ENCODE results near the gene PTMA.
A peak's percentile ranks its signal among the peaks of the same experiment; 100 is the strongest.
"Not testable (repeated sequence)": the region's sequence is repeated elsewhere in the genome, so short reads cannot be mapped to it uniquely, and the experiment has no call there.

PTMA gene, protein sequence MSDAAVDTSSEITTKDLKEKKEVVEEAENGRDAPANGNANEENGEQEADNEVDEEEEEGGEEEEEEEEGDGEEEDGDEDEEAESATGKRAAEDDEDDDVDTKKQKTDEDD

DNA sequence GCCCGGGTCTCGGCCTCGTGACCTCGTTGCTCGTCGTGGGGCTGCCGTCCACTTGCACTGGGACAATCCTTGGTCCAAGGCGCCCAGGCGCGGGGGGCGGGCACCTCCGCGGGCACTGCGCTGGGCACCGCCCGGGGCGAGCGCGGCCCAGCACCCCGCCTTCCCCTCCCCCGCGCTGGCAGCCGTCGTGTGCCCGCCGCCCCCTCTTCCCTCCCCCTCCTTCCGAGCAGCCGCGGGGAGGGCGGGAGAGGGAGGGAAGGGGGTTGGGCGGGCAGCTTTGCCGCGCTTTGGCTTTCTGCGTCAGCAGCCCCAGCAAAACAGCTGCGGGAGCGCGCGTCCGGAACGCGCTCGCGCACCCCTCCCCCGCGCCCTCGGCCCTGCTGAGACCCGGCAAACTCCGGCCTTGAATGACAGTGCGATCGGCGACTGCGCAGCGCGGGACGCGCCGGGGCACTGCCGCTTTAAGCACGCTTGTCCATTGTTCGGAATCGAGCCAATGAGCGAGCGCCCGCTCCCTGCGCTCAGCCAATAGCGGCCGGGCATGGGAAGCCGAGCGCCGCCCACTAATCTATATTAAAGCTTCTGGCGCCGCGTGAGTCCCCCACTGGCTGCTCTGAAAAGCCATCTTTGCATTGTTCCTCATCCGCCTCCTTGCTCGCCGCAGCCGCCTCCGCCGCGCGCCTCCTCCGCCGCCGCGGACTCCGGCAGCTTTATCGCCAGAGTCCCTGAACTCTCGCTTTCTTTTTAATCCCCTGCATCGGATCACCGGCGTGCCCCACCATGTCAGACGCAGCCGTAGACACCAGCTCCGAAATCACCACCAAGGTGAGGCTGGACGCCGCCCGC is at the start of gene PTMA:
TSS of gene PTMA (plus strand) at position 599 of the 846 bp plus-strand sequence. CDS start at position 781, 182 bp downstream.
- peak; percentile 98 for DNase-seq

DNA sequence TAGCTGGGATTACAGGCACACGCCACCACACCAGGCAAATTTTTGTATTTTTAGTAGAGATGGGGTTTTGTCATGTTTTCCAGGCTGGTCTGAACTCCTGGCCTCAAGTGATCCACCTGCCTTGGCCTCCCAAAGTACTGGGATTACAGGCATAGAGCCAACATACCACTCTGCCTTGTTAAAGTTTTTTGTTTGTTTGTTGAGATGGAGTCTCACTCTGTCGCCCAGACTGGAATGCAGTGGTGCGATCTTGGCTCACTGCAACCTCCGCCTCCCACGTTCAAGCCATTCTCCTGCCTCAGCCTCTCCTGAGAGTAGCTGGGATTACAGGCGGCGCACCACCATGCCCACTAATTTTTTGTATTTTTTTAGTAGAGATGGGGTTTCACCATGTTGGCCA is 48.3 kb upstream of the PTMA start:
- not testable (repeated sequence) for DNase-seq

DNA sequence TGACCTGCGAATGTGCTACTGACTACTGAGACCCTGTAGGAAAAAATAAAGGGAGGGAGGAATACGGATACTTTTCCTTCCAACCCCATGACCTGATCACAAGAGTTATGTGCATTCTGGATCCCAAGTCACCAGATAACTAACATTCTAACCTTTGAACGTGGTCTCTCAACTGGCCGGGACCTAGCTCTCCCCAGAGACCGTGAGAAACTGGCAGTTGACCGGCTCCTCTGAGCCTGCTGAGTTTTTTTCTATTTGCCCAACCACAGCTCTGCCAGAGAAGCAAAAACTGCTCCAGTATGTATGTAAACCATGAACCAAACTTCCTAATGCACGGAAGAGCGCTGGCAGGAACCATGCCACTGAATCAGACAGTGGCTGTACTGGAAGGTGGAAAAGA is 47.5 kb upstream of the PTMA start:
- DNase-seq, result no peak

DNA sequence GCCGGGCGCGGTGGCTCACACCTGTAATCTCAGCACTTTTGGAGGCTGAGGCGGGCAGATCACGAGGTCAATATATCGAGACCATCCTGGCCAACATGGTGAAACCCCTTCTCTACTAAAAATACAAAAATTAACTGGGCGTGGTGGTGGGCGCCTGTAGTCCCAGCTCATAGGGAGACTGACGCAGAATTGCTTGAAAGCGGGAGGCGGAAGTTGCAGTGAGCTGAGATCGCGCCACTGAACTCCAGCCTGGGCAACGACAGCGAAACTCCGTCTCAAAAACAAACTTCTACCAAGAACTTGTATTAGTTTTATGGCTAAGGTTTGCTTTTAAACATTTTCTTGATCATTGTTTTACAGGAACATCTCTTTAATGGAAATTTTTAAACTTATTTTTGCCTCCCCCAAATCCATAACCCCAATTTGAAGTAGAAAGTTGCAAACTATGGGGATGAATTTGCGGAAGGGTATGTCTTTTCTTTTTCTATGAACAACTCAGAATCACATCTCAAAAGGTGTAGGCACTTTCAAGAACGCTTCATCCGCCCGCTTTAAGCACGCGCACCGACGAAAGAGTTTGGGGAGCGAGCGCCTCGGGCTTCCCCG is 46.8 kb upstream of the PTMA start:
- DNase-seq, result no peak

DNA sequence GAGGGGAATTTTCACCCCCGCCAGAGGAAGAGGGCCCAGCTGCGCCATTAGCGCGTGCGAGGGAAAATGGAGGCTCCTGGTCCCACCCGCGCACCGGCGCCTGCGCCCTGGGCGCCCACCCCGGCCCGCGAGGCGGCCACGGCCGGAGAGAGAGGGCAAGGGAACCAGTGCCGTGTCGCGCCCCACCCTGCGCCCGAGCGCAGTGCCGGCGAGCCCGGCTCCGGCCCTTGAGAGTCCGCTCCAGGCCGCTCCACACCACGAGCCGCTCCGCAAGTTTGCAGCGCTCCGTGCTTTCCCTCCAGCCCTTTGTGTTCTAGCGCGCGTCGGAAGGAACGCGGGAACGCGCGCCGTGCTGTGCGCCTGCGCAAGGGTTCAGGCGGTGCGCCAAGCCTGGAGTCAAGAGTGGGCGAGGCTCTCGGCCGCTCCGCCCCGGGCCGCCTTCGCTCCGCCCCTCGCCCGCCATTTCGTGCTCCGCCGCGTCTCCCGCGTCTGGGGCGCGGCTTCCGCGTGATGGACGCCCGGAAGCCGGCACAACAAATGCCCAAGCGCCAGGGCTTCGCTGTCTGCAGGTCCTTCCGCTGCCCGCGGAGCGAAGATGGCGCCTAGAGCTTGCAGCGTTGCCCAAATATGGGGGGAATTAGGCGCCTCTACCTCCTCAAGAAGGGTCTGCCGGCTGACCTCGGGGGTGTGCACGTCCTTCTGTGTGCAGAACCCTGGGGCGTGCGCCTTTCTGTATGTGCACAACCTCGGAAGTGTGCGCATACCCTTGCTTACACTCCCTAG is 46.1 kb upstream of the PTMA start:
- peak; percentile 95 for DNase-seq

DNA sequence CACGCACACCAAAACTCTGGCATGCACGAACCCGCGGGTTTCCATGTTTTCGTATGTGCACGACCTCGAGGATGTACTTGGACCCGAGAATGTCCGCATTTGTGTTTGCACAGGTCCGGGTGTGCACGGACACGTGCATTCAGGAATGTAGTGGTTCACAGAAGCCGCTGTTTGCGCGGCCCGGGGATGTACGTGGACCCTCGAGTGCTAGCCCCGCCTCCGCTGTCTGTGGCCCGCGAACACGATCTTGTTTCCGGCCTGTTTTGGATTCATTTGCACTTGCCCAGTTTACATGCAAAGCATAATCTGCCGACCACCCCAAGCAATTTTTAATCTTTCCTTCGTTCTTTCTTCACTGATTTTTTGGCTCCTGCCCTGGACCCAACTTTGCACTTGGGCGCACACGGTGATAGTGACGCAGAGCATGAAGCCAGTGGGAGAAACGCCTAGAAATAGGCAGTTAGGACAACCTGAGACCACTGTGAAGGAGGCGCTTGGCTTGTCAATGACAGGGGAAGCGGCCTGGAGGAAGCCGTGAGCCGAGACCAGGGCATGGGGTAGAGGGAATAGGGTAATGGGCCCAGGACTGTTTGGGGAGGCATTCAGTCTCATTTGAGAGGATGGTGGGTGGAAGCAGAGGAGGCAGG is 45.4 kb upstream of the PTMA start:
- no peak for DNase-seq

DNA sequence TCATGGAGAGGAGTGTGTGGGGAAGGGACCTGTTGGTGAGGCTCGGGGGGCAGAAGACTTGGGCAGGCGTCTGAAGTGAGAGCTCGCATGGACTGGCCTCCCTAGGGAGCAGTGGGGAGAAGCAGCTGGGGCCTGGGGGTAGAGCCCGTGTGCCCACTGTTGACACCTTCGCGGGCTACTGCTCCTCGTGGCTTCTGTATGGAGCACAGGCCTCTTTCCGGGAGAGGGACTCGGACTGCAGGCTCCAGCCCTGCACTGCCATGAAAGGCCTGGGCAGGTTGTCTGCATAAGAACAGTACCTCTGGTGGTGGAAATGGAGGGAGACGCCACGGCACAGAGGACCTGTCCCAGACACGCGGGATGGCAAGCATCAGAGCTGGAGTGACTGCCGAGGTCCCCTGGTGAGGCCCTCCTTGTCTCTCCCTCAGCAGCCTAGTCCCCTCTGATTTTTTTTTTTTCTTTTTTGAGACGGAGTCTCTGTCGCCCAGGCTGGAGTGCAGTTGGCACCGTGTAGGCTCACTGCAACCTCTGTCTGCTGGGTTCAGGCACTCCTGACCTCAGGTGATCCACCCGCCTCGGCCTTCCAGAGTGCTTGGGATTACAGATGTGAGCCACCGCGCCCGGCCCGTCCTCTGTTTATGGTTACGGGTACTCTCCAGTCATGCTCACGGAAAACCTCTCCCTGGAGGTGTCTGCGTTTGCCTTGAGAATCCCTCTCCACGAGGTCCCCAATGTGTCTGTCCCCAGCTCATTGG is 44.7 kb upstream of the PTMA start:
- no peak for DNase-seq

DNA sequence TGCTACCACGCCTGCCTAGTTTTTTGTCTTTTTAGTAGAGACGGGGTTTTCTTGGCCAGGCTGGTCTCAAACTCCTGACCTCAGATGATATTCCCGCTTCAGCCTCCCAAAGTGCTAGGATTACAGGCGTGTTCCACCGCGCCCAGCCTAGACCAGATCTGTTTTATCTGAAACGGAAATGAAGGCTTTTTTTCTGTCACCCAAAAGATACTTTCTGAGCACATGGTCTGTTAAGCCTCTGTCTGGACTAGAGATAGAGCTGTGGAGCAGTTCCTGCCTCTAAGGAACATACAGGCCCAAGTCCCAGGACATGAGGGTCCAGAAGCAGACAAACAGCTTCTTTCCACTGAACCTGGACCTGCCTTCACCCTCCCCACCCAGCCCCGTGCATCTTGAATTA is 43.6 kb upstream of the PTMA start:
- no peak for DNase-seq

DNA sequence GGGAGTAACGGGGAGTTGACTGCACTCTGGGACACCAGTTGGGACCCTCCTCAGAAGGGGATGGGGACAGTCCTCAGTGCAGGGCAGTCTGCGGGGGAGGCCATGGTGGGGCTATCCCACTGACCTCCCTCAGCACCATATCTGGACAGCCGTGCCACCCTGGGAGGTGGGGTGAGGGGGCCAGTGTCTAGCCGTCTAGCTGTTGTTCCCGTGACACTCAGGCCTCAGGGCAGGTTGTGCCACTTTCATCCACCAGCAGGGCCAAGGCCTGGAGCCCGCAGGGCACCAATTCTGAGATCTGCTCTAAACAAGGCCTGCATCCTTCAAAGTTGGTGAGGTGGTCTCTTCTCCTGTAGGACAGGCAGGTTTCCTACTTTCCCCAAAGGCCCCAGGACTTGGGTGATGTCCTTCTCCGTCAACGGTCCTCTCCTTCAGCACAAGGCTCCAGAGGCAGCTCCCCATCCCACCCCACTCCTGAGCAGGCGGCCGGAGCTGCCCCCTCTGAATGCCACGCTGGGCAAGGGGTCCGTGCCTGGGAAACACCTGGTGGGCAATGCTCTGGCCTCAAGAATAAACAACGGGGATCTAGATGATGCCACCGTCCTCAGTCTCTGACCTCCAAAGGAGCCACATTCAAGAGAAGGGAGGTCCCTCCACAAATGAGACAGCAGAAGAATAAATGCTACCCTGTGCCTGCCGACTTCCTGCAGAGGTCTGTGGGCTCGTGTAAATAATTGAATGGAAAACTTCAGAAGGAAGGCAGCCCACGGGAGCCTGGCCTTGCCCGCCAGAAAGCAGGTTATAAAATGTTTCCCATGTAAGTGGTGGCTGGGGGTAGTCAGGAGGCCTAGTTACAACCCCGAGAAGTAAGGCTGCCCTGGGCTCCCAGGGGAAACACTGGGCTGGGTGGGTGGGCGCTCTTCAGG is 42.8 kb upstream of the PTMA start:
- no peak for DNase-seq

DNA sequence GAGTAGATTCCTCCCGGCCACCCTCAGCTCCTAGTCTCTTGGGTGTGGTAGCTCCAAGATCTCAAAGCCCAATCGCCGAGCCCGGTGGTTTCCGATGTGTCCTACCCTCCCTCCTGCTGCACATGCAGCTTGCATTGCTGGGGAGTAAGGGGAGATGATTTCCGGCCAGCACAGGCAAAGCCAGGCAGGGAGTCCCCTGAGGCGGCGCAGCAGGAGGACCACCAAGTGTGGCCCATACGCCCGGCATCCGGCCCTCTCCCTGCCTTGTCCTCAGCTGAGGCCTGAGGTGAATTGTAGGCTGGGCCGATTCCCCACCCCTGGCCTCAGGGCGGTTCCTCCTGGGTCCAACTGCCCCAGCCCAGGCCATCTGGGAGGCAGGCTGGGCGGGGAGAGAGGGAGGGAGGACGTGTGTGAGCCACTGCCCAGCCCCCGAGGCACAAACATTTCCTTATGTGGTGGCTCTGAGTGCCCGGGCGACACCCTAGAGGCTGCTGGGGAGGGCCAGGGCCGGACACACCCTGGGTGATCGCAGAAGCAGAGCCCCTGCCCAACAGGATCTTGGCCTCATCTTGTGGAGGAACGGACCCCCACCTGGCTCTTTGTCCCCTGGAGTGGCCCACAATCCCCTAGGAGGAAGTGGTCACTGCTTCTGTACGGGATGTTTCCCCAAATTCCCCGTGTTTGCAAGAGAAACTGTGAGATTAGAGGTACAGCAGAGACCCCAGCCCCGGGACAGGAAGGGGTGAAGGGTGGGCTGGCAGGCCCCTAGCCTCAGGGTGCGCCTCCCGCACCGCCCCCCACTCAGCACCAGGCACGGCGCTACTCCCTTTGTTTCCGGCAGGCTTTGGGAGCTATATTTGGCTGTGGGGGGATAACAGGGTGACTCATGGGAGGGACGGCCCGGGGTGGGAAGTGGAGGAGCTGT is 41.9 kb upstream of the PTMA start:
- peak; percentile 96 for DNase-seq

DNA sequence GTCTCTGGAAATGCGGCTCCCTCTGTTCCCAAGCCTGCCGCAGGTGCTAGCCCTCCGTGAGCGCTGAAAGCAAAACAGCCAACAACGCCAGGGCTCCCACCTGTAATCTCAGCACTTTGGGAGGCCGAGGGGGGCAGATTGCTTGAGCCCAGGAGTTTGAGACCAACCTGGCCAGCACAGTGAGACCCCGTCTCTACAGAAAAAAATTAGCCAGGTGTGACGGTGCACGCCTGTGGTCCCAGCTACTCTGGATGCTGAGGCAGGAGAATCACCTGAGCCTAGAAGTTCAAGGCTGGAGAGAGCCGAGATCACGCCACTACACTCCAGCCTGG is 41.3 kb upstream of the PTMA start:
- DNase-seq, result no peak

DNA sequence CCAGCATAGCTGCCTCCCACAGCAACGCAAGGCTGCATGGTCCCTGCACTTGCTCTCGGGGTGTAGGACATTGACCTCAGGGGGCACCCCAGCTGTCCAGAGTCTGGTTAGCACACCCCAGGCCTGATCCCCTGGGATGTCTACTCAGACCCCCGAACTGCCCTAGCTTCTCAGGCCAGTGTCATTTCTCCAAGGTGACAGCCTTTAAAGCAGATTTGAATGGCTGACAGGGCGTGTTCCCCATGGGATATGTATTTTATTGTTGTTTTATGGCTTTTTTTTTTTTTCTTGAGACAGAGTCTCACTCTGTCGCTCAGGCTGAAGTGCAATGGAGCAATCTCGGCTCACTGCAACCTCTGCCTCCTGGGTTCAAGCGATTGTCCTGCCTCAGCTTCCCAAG is 40.8 kb upstream of the PTMA start:
- DNase-seq, result no peak

DNA sequence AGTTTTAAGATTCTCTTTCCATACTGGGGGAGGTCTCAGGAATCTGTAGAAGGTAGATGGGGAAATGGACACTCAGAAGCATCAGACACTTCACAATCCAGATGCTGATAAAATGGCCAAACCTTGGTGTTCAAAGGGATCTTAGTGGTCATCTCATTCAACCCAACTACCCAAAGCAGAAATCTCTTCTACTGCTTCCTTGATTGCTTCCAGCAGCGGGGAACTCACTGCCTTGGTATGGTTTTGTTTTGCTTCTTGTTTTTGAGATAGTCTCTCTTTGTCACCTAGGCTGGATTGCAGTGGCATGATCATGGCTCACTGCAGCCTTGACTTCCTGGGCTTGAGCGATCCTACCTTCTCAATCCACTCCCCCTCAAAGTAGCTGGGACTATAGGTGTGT is 39.3 kb upstream of the PTMA start:
- DNase-seq, result no peak

DNA sequence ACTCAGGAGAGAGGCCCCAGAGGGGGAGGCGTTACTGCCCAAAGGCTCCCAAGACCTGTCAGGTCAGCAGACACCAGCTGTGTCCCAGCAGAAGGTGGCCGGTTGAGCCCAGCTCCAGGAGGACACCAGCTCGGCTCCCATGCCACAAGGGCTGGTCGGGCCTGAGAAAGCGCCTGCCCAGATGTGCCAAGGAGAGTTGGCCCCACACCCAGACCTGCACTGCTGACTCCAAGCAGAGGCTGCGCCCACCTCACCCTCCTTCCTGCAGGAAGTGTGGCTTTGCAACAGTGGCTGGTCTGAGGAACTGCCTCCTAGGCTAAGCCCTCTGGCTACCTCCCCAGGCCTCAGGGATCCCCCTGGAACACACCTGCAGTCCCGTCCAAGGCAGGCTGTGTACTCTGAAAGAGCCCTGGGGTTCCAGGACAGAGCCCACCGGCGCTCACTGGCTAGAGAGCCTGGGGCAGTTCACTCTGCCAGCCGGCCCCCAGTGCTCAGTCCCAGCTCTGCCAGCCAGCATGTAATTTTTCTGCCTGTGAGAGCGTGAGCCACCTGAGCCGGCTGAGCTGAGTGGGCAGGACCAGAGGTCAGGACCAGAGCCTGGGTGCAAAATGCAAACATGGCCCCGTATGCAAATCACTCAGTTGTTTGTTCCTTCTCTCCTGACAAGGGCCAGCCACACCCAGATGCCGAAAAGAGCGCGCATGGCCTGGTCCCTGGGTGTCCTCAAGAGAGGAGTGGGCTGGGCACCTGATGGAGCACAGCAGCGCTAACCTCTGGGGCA is 36.9 kb upstream of the PTMA start:
- peak; percentile 66 for DNase-seq

DNA sequence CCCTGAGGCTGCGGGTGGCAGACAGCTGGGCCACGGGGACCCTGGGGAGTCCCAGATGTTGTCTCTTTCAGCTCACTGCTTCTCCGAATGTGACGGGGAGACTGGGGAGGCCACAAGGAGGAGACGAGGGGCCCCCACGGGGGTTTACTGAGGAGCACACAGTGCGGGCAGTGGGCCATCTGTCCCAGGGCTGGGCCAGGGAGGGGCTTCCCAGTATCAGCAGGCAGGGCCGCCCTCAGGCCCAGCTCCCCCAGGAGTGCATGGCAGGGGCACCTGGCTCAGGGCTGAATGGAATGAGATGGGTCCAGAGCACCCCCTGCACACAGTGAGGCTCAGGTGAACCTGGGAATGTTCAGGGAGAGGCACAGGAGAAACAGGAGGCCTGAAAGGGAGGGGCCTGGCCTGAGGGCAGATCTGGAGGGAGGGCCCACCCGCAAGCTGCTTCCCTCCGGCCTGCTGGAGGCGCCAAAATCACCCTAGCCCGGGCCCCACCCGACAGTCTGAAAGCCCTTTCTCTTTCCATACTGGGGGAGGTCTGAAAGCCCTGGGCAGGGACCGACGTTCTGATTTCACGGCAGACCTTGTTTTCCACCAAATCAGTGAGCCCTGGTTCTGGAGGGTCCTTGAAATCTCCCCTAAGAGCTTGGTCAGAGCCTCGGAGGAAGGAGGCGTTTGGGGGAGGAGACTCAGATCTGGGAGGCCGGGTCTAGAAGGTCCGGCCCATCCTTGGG is 35.5 kb upstream of the PTMA start:
- DNase-seq, result peak; percentile 89

DNA sequence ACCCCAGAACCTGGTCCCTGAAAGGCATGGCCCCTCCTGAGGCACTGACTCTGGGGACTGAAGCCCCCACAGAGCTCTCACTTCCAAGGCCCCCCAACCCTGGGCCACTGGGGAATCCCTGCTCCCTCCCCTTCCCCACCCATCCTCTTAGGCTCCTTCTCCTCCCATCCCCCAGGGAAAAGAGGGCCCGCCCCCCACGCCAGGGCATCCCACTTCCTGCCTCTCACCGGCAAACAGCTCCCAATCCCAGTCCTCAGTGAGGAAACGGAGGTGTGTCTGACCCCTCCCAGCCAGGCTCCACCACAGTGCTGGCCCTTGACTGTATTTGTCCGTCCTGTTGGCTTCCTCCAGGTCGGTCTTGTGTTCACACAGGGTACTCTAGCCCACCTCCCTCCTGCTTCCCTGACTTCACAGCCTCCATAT is 35.0 kb upstream of the PTMA start:
- DNase-seq, result peak; percentile 88

DNA sequence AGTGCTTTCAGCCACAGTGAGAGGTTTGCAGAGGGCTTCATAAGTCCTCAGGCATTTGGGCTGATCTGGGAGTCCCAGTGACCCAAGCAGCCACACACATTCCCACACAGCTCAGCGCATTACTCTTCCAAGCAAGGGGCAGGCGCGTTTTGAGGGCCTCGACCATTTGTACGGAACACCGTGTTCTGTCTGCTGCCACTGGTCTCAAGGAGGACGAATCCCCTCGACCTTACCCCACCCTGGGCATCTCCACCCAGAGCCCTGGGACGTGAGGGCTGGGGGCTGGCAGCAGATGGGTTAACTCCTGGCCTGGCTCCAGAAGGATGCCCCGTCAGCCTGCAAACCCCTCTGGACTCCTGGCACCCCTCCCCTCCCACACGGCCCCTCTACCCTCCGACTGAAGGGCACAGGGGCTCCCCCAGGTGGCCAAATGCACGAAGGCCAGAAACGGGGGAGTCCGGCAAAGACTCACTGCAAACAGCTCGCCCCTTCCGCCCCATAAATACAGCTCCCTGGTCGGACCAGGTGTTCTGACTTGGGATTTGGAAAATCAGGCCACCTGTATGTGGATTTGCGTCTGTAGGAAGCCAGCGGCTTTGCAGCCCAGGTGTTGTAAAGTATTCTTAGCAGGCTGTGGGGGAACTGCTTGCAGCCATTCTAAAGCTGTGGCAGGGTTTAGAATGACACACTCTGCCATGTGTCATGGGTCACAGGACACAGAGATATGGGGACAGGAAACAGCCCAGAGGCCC is 33.6 kb upstream of the PTMA start:
- DNase-seq, result peak; percentile 74

DNA sequence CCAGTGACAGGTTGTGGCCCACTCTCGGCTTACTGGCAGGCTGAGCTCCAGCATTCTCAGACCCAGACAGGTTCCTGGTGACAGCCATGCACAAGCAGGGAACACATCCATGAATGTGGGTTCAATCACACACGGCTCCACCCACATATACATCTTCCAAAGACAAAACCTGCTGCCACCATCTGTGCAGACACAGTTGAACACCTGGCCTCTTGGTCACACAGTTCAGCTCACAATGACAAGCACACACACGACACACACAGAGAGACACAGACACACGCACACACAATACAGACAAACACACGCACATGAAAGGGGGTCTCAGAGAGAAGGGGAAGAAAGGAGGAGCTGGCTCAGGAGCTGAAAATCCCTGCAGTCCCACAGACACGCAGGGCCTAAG is 32.1 kb upstream of the PTMA start:
- DNase-seq, result peak; percentile 66
